Ascending aorta (tissue), 2 donors: Measurements from ENCODE around the gene SMPX. TPM values are rescaled to one million over a fixed set of nuclear protein-coding genes. Genes with fewer than 3 reads are reported as not detected.

Experiments
- DNase-seq, 2 donors: peaks; one replicate each; pipeline ENCODE4 v3.0.0-alpha.2; 2019; ENCODE audit warnings: low spot score in 2 of 2
- H3K27ac ChIP-seq, 2 donors: fragments of 200-600 bp; sonication (generic); one replicate each; pipeline ENCODE4 v1.5.1; 2016 to 2017; ENCODE audit warnings: mild to moderate bottlenecking in 1 of 2
- H3K27me3 ChIP-seq: fragments of 200-600 bp; sonication (generic); one replicate; pipeline ENCODE4 v1.5.1; 2017
- H3K36me3 ChIP-seq, 2 donors: fragments of 200-600 bp; sonication (generic); one replicate each; pipeline ENCODE4 v1.5.1; 2016
- H3K4me1 ChIP-seq, 2 donors: fragments of 200-600 bp; sonication (generic); one replicate each; pipeline ENCODE4 v1.5.1; 2016 to 2017; ENCODE audit warnings: mild to moderate bottlenecking in 1 of 2
- H3K4me3 ChIP-seq, 2 donors: fragments of 200-600 bp; sonication (generic); one replicate each; pipeline ENCODE4 v1.5.1; 2016 to 2017; ENCODE audit warnings: mild to moderate bottlenecking in 1 of 2
- H3K9me3 ChIP-seq, 2 donors: fragments of 200-600 bp; sonication (generic); one replicate each; pipeline ENCODE4 v1.5.1; 2016
- intact Hi-C: fragments of 100-400 bp; cut with DNase I; formaldehyde crosslinking; loops from one replicate; pipeline ENCODE4 v1.15.1; 2023
- total RNA-seq: library from RNA; depleted of rRNA; stranded (reverse); fragments of >200 nt; gene quantifications from one replicate; pipeline ENCODE4 v1.1.0, GENCODE V29; 2016
- TF ChIP-seq, protein P1 (sequence below), 3 experiments: fragments of 200-600 bp in 2 of 3; fragments of 450-650 bp in 1 of 3; sonication (generic) in 2 of 3; IDR thresholded peaks; one replicate each; pipeline ENCODE4 v1.5.1; 2016 to 2019; ENCODE audit warnings: antibody characterized with exemption in 3 of 3, mild to moderate bottlenecking in 1 of 3, moderate library complexity in 1 of 3

The SMPX gene
- total RNA-seq, 1 donor from 2014 or later, result not detected

- intact Hi-C loops, result no loop called here
- H3K27me3 ChIP-seq, result no peaks in the 10 kb centered on the region
- H3K9me3 ChIP-seq, result no peaks in the 10 kb centered on the region
- no peak overlapping the region for H3K4me3 ChIP-seq
- TF ChIP-seq, protein P1, sequence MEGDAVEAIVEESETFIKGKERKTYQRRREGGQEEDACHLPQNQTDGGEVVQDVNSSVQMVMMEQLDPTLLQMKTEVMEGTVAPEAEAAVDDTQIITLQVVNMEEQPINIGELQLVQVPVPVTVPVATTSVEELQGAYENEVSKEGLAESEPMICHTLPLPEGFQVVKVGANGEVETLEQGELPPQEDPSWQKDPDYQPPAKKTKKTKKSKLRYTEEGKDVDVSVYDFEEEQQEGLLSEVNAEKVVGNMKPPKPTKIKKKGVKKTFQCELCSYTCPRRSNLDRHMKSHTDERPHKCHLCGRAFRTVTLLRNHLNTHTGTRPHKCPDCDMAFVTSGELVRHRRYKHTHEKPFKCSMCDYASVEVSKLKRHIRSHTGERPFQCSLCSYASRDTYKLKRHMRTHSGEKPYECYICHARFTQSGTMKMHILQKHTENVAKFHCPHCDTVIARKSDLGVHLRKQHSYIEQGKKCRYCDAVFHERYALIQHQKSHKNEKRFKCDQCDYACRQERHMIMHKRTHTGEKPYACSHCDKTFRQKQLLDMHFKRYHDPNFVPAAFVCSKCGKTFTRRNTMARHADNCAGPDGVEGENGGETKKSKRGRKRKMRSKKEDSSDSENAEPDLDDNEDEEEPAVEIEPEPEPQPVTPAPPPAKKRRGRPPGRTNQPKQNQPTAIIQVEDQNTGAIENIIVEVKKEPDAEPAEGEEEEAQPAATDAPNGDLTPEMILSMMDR (IDR thresholded peaks at IDR 0.05), result no peak
- no peak for DNase-seq
- no peaks in the 10 kb centered on the region for H3K4me1 ChIP-seq
- H3K36me3 ChIP-seq, result no peaks in the 10 kb centered on the region
- H3K27ac ChIP-seq, result no peak overlapping the region
Observed at GRCh38 chrX:21708116-21708515, 49.8 kb downstream of the SMPX start.

DNA sequence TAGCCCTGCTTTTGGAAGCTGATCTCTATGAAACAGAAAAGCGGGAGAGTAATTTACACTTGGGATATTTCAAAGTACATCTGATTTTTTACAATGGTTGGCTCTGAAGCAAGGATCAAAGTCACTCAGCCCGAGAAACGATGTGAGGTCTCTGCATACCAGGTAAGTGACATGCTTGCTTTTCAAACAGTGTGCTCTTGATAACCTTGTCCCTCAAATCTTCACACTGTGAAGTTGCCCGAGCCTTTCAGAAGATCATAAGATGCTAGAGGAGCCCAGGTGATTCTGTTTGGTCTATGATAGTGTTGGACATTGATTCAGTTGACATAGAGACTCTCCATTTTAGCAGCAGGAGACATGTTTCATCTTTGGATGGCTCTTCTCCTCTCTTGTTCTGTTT, 52.7 kb downstream of the SMPX start:
- H3K27ac ChIP-seq, result no peak overlapping the region
- TF ChIP-seq, protein P1 (IDR thresholded peaks at IDR 0.05), result no peak
- H3K4me1 ChIP-seq, result no peaks in the 10 kb centered on the region
- H3K36me3 ChIP-seq, result no peaks in the 10 kb centered on the region
- no peaks in the 10 kb centered on the region for H3K9me3 ChIP-seq
- H3K27me3 ChIP-seq, result no peaks in the 10 kb centered on the region
- intact Hi-C loops, result no loop called here
- H3K4me3 ChIP-seq, result no peak overlapping the region
- no peak for DNase-seq

DNA sequence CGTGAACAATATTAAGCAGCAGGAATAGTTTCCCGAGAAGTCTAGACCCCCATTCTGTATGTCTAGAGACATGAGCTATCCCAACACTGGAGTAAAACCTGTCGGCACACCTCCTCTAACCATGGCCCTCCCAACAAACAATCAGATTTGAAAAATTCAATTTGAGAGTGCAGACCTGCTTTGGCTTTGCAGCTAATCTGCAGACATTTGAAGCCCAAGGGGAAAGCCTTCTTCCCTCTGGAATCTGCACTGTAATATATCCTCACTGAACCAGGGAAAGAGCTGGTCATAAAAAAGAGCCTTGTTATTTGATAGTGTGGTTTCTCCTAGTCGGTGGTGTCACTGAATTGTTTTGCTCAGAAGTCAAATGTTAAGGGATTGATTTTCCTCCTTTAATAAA, 55.2 kb downstream of the SMPX start:
- Histone ChIP-seq H3K36me3 (no peaks in the 10 kb centered on the region), H3K4me1 (no peaks in the 10 kb centered on the region), H3K27ac (no peak overlapping the region), H3K9me3 (no peaks in the 10 kb centered on the region), H3K27me3 (no peaks in the 10 kb centered on the region), H3K4me3 (no peak overlapping the region)
- intact Hi-C loops, result no loop called here
- TF ChIP-seq, protein P1 (IDR thresholded peaks at IDR 0.05), result no peak
- DNase-seq, result no peak

DNA sequence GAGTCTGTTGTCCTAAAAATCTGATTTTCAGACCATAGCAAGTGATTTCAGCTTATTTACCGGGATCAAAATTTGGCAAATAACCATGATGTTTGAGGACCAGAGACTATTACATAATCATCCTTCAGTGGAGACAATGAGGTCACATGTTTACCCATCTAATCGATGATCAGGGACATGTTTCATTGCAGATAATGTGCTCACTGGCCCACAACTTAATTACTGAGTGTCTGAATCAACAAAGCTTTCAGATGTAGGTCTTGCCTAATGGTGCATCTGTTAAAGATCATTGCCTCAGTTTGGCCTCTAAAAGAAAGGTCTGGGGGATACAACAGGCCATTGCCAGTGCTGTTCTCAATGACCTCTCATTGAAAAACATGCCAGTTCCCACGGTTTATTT, 56.9 kb downstream of the SMPX start:
- intact Hi-C loops, result no loop called here
- no peak for DNase-seq
- H3K9me3 ChIP-seq, result no peaks in the 10 kb centered on the region

DNA sequence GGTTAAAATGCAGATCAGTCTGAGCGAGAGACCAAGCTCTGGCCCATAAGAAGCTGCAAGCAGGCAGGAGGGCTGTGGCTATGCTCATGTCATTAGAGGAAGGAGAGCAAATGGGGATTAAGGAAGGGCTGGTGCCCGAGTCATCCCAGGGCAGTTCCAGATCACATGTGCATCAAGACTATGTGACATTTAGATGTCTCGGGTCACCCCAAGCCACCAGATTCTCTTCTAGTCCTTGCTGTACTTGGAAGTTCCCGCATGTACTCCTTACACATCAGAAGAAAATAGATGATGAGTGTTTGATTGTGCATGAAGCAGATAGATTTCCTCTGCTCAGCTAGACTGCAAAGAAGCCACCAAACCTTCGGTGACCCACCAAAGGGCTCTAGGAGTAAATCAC, 57.6 kb downstream of the SMPX start:
- Histone ChIP-seq H3K27ac (no peak overlapping the region), H3K4me3 (no peak overlapping the region), H3K9me3 (no peaks in the 10 kb centered on the region), H3K27me3 (no peaks in the 10 kb centered on the region), H3K36me3 (no peaks in the 10 kb centered on the region), H3K4me1 (no peaks in the 10 kb centered on the region)
- intact Hi-C loops, result no loop called here
- TF ChIP-seq, protein P1 (IDR thresholded peaks at IDR 0.05), result no peak
- DNase-seq, result no peak

More for the DNA sequence above, 56.9 kb downstream of the SMPX start:
- Histone ChIP-seq H3K4me1 (no peaks in the 10 kb centered on the region), H3K27ac (no peak overlapping the region), H3K4me3 (no peak overlapping the region), H3K36me3 (no peaks in the 10 kb centered on the region), H3K27me3 (no peaks in the 10 kb centered on the region)
- TF ChIP-seq, protein P1 (IDR thresholded peaks at IDR 0.05), result no peak

DNA sequence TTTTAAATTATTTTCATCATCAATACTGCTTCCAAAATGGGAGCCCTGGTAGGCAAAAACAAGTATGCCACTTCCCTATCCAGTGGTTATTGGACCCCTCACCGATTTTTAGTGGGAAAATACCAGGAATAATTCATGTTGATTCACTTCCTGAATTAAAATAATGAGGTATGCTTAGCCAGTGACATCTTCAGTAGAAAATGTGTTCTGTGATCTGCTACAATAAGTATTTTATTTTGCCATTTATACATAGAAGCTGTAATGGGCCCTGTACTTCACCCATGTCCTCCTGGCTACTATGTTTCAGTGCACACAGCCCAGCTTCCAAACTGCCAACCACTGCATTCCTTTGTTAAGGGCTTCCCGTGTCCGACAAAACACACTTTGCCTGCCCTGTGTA, 58.8 kb downstream of the SMPX start:
- no peak overlapping the region for H3K27ac ChIP-seq
- no peaks in the 10 kb centered on the region for H3K36me3 ChIP-seq
- H3K9me3 ChIP-seq, result no peaks in the 10 kb centered on the region
- H3K4me3 ChIP-seq, result no peak overlapping the region
- H3K27me3 ChIP-seq, result no peaks in the 10 kb centered on the region
- TF ChIP-seq, protein P1 (IDR thresholded peaks at IDR 0.05), result no peak
- H3K4me1 ChIP-seq, result no peaks in the 10 kb centered on the region
- intact Hi-C loops, result no loop called here
- DNase-seq, result no peak
